HK-2 (cell line): Measurements from ENCODE around the gene PDCD6IP.
"Not testable (repeated sequence)": the region's sequence is repeated elsewhere in the genome, so short reads cannot be mapped to it uniquely, and the experiment has no call there.

Experiments
- DNase-seq: peaks from one replicate; pipeline ENCODE4 v3.0.0-alpha.2; 2018; ENCODE audit not compliant: unreplicated experiment

Gene PDCD6IP

DNA sequence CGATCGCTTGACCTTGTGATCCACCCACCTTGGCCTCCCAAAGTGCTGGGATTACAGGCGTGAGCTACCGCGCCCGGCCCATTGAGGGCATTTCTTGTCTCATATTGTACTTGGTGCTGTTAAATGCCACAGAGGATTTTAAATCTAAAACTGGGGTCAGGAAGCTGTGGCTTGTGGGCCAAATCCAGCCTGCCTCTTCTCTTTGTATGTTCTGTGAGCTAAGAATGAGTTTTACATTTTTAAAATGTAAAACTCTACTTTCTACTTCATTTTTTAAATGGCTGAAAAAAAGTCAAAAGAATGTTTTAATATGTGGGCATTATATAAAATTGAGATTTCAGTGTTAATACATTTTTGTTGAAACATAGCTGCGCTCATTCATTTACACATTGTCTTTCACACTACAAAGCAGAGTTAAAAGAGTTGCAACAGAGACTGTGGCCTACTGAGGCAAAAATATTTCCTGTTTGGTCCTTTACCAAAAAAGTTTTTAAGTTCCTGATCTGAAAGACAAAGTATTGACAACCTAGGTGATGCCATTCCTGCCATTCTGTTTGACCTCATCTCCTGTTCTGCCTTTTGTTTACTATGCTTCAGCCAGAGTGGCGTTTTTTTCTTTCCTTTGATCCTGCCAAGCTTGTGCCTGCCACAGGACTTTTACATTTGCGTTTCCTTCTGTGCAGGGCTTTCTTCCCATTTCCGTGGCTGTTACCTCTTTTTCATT lies 50.4 kb downstream of the PDCD6IP start:
- no peak for DNase-seq

DNA sequence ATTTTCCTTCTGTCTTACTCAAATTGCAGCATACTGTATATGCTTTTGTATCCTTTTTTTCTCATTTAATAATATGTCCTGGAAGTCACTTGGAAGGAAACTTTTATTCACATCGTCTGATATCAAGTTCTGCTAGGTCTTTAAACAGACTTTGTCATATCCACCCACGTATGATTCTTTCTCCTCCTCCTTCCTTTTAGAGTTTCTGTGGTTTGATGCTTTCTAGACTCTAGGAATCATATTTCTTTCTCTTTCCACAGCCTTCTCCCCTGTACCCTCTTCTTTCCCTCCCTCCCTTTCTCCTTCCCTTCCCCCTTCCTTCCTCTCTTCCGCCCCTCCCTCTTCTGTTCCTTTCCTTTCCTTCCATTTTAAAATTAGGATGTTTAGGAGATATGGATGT lies 52.2 kb downstream of the PDCD6IP start:
- DNase-seq = not testable (repeated sequence)

DNA sequence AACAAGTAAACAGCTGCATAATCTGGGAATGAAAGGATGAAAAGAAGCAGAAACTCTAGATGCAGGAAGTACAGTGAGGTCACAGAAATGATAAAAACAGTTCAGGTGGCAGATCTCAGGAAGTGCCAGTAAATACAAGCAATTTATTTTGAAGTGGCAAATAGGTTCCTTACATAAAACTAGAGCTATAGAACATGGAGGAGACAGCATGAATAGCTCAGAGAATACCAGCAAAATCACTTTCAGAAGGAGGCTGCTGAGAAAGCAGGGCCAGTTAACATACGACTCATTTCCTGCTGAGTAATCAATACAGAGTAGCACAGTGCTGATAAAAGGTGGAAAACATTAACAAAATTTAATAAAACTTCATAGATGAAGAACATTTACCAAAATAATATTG lies 57.0 kb downstream of the PDCD6IP start:
- not testable (repeated sequence) for DNase-seq

GRCh38 chr3:33855884-33856546 lies 57.6 kb downstream of the PDCD6IP start:
- DNase-seq = no peak

GRCh38 chr3:33857701-33858100 lies 59.3 kb downstream of the PDCD6IP start:
- DNase-seq = not testable (repeated sequence)

DNA sequence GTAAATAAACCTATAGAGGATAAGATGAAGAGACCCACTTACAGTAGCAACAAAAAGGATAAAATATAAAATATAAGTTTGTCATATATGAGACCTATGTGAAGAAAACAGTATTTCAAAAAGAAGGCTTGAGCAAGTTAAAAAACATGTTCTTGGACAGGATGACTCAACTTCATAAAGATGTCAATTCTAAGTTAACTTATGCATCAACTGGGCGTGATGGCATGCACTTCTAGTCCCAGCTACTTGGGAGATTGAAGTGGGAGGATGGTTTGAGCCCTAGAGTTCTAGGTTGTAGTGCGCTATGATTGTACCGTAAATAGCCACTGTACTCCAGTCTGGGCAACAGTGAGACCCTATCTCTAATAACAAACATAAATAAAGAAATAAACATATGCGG lies 59.7 kb downstream of the PDCD6IP start:
- no peak for DNase-seq

DNA sequence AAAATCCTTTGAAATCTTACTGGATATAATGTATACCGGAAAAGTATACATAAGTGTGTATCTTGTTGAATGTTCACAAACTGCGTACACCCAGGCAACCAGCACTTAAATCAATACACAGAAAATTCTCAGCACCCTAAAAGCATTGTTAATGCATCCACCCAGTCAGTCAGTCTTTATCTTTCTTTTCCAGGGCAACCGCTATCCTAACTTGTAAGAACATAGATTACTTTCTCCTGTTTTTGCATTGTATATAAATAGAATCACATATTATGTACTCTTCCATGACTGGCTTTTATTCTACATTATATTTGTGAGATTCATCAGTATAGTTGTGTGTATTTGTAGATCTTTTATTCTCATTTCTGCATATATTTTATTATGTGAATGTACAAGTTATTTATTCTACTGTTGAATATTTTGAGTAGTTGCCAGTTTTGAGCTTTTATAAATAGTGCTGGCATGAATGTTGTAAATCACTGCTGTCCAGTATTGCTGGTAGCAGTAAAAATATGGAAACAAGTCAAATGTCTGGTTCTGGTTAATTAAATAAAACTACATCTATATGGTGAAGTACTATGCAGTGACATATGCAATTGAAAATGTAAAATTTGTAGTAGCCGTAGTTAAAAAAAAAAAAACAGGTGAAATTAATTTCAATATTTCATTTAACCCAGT lies 62.1 kb downstream of the PDCD6IP start:
- DNase-seq = no peak

DNA sequence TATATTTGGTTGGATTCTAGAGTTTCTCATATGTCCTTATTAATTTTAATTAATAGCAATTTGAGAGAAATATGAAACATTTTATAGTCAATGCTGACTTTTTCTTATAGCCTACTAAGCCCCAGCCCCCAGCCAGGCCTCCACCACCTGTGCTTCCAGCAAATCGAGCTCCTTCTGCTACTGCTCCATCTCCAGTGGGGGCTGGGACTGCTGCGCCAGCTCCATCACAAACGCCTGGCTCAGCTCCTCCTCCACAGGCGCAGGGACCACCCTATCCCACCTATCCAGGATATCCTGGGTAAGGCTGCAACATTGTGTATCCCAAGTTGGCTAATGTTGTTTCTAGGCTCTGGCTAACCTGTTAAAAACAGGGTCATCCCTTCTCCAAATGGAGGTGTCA lies 66.7 kb downstream of the PDCD6IP start:
- DNase-seq = no peak

DNA sequence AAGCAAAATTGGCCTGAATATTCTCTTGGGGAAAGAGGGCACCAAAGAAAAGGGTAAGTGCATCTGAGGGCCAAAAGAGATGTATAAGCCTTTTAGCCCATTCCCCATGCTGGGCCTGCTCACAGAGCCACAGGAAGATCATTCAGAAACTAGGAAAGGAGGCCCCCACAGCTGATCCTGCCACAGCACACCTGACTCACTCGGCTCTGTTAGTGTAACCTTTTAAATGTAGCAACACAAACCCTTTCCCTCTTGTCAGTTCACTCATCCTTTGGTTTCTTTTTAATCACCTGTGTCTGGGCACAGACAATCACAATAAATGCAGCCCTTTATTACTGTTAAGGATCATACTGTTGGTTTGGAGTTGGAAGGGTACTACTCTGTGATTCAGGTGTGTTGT lies 69.9 kb downstream of the PDCD6IP start:
- no peak for DNase-seq

DNA sequence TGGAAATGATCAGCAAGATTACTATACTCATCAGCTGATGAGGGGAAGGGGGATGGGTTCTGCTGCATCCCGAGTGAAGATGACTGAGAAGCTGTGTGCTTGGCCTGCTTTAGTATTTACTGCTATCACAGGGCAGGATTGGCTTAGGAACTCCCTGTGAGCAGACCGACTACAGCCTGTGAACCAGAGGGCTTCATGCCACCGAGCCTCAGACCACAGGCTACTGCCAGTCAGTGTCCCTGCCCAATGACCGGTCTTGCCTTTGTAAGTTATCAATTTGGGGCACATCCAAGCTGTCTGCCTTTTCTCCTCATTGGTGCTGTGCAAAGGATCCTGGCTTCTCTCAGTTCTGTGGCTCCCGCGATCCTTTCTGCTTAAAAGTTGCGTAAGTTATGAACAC lies 71.5 kb downstream of the PDCD6IP start:
- no peak for DNase-seq

- DNase-seq = no peak
Observed at GRCh38 chr3:33874815-33875214, 76.4 kb downstream of the PDCD6IP start.

- no peak for DNase-seq
Observed at GRCh38 chr3:33875680-33876079, 77.2 kb downstream of the PDCD6IP start.

DNA sequence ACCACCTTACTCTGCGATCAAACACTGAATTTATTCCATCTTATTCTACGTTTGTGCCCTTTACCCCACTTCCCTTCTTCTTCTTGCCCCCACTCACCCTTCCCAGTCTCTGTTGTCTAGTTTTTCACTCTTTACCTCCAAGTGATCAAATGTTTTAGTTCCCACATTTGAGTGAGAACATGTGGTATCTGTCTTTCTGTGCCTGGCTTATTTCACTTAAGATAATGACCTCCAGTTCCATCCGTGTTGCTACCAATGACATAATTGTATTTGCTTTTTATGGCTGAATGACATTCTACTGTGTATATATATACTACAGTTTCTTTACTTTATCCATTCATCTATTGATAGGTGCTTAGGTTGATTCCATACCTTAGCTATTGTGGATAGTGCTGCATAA lies 78.8 kb downstream of the PDCD6IP start:
- DNase-seq = no peak

DNA sequence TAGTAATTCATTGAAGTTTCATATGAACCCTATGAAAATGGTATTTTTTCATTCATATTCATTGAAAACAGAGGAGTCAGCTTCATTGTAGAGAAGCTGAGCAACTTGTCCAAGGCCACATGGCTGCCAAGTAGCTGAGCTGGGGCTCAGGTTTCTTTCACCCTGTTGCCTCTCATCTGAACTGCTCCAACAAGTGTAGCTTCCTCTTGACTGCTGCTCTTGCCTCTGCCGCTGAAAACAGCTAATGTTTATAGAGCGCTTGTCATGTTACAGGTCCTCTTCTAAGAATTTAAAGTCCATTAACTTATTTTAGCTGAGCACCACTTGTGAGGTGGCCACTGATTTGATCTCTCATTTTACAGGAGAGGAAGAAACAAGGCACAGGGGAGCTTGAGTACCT lies 81.1 kb downstream of the PDCD6IP start:
- DNase-seq = no peak

DNA sequence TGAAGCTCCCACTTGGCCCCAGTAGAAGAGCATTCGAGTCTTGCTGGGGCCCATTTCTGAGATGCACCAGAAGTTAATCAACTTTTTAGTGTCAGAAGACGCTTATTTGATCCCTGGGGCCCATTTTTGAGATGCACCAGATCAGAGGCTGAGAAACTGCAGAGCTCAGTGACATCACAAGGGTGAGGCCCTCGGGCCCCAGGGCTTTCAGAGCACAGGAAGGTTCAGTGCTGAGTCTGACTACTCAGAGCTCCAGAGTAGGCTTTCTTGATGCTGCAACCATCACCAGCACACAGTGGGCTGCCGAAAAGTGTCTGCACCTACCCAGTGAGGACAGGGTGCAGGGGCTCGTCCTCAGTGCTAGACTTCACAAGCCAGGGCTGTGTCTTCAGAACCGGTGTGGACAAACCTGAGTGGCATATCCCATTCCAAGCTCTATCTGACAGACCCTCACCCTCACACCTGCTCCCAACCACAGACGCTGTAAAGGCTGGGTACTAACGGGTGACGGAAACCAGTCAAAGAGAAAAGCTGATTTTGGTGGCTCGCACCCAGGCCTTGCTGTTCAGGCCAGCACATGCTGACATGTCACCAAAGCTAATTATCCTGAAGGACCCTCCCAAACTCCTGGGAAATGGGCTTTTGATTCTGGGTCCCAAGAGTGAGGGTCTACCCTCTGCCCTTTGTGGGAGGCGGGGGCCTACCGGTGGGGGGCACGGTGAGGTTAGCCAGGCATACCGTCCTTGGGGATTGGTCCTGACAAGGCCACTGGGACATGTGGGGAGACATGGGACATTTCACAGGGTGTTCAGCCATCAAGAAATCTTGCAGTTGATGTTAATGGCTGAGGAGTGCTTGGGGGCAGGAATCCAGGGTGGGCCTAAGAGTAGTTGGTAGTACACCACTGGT lies 83.0 kb downstream of the PDCD6IP start:
- no peak for DNase-seq

GRCh38 chr3:33882296-33882695 lies 83.9 kb downstream of the PDCD6IP start:
- DNase-seq = no peak

GRCh38 chr3:33883538-33883950 lies 85.1 kb downstream of the PDCD6IP start:
- no peak for DNase-seq

GRCh38 chr3:33883951-33884561 lies 85.6 kb downstream of the PDCD6IP start:
- DNase-seq = no peak

DNA sequence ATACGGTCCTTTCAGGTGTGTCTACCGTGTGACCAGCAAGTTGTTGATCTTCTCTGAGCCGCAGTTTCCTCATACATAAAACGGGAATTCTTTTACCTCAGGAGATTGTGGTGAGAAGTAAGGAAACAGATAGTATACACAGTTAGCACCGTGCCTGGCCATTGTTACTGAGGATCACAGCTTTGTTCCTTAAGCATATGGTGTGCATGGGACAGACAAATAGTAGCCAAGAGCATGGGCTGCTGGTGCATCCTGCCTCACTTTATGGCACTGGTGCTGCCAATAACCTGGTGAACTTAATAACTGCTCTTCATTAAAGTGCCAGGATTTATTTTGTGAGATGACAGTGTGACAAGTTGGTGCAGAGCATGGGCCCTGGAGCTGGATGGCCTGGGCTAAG lies 86.3 kb downstream of the PDCD6IP start:
- no peak for DNase-seq

GRCh38 chr3:33885496-33885895 lies 87.1 kb downstream of the PDCD6IP start:
- DNase-seq = no peak

DNA sequence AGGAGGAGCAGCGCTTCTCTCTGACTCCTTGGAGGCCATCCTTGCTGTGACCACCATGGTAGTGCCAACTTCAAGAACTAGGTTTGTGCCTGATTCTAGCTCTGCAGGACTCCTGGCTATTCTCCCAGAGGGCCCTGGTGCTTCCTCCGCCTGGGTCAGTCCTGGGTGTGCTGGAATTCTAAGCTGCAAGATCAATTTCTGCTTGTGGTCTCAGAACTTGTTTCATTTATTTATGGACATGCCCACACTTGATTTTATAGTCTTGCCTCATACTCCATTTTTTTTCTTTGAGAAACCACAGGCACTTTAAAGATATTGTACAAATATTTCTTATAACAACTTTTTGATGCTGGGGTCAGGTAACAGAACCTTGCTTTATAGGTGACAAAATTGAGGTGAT lies 87.6 kb downstream of the PDCD6IP start:
- DNase-seq = no peak

- no peak for DNase-seq
Observed at GRCh38 chr3:33887478-33887877, 89.0 kb downstream of the PDCD6IP start.
